Suprapubic skin (tissue), 3 donors: ENCODE measurements around the gene SCAP.

ENCODE experiments used
- CTCF ChIP-seq, 2 donors: fragments of 200-600 bp in 1 of 2; fragments of 450-650 bp in 1 of 2; sonication (generic) in 1 of 2; IDR thresholded peaks; one replicate each; pipeline ENCODE4 v1.5.1; 2016 to 2019; ENCODE audit warnings: antibody characterized with exemption in 2 of 2, mild to moderate bottlenecking in 1 of 2, moderate library complexity in 1 of 2
- POLR2A ChIP-seq, 2 donors: fragments of 450-650 bp; IDR thresholded peaks; one replicate each; pipeline ENCODE4 v1.6.1; 2017; ENCODE audit warnings: antibody characterized with exemption in 2 of 2, mild to moderate bottlenecking in 2 of 2, moderate library complexity in 2 of 2

DNA sequence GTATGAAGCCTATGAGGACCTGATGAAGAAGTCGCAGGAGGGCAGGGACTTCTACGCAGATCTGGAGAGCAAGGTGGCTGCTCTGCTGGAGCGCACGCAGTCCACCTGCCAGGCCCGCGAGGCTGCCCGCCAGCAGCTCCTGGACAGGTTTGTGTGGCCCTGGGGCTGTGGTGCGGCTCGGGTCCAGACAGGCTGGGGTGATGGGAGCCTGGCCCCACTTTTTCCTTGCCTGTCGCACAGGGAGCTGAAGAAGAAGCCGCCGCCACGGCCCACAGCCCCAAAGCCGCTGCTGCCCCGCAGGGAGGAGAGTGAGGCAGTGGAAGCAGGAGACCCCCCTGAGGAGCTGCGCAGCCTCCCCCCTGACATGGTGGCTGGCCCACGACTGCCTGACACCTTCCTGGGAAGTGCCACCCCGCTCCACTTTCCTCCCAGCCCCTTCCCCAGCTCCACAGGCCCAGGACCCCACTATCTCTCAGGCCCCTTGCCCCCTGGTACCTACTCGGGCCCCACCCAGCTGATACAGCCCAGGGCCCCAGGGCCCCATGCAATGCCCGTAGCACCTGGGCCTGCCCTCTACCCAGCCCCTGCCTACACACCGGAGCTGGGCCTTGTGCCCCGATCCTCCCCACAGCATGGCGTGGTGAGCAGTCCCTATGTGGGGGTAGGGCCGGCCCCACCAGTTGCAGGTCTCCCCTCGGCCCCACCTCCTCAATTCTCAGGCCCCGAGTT lies 65.9 kb downstream of the SCAP start:
- TF ChIP-seq CTCF (IDR thresholded peaks at IDR 0.05): no peak
- TF ChIP-seq POLR2A (IDR thresholded peaks at IDR 0.05): no peak
